Activated naive CD4-positive, alpha-beta T cell treated with Interleukin-2 at 50 U/mL for 16 hours (primary cell): ENCODE data around the gene LUZP4.
"Not testable (repeated sequence)": the region's sequence is repeated elsewhere in the genome, so short reads cannot be mapped to it uniquely, and the experiment has no call there.

Source experiments
- DNase-seq: peaks from one replicate; pipeline ENCODE4 v3.0.0-alpha.2; 2020

The LUZP4 gene

DNA sequence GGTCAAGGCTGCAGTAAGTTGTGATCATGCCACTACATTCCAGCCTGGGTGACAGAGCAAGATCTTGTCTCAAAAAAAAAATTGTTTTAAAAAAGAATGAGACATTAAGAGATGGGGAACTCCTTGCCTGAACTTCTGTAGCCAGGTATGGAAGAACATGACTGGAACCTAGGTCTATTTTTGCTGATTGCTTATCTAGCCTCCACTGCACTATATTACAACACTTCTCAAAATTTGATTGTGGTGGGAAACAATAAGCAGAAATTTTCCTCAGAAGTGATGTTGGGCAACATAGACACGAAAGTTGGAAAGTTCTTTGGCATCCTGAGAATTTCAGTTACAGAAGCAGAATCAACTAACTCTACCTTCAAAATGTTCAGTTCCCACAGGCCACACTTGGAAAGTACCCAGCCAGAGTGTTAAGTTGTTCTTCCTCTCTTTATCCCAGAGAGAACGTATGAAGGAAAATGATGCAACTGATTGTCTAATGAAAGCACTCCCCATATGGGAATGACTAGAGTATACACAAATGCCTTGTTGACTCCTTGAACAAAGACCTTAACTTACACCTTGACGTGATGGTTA lies 50.0 kb downstream of the LUZP4 start:
- no peak for DNase-seq

GRCh38 chrX:115341421-115341820 lies 51.9 kb downstream of the LUZP4 start:
- DNase-seq: no peak

GRCh38 chrX:115344885-115345614 lies 55.5 kb downstream of the LUZP4 start:
- DNase-seq: no peak

DNA sequence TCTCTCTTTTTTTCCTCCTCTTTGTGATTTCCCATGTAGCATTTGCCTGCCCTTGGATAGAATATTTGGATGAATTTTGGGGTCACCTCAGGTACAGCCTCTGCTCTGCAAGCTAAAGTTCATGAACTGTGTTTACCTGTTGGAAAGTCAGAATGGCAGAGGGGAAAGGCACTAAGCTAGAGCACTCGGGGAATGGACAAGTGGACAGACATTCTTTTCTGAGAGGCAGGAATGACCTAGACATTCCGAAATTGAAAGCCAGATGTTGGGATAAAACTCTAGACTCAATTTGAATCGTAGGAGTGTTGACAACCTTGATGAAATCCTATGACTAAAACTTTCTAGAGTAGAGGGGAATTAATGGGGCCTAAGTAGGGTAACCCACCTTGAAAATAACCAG lies 56.1 kb downstream of the LUZP4 start:
- no peak for DNase-seq

- not testable (repeated sequence) for DNase-seq
Observed at GRCh38 chrX:115346738-115347137, 57.2 kb downstream of the LUZP4 start.

- DNase-seq: no peak
Observed at GRCh38 chrX:115348446-115349225, 59.1 kb downstream of the LUZP4 start.

GRCh38 chrX:115350711-115351381 lies 61.3 kb downstream of the LUZP4 start:
- DNase-seq: no peak

GRCh38 chrX:115356369-115356768 lies 66.9 kb downstream of the LUZP4 start:
- DNase-seq: no peak
